MM.1S (cell line): ENCODE measurements around the gene CASP2.

Source experiments
- DNase-seq: peaks from one replicate; pipeline ENCODE4 v3.0.0-alpha.2; 2015
- H2AFZ ChIP-seq: fragments of 300-600 bp; sonication (generic); 2 replicates; pipeline ENCODE4 v1.6.0; 2016; ENCODE audit warnings: antibody characterized with exemption, low read length
- H3F3A ChIP-seq: fragments of 300-600 bp; sonication (generic); 2 replicates; pipeline ENCODE4 v1.6.1; 2016; ENCODE audit warnings: mild to moderate bottlenecking, antibody characterized with exemption, low read length, moderate library complexity, mixed read lengths; ENCODE audit not compliant: insufficient read depth
- H3K27ac ChIP-seq: fragments of 300-600 bp; sonication (generic); 2 replicates; pipeline ENCODE4 v1.5.1; 2016; ENCODE audit warnings: mild to moderate bottlenecking, low read length
- H3K27me3 ChIP-seq: fragments of 300-600 bp; sonication (generic); replicated peaks from 2 replicates; pipeline ENCODE4 v1.6.0; 2016; ENCODE audit warnings: low read length; ENCODE audit not compliant: insufficient read depth
- H3K36me3 ChIP-seq: fragments of 300-600 bp; sonication (generic); replicated peaks from 2 replicates; pipeline ENCODE4 v1.6.1; 2016; ENCODE audit warnings: mild to moderate bottlenecking, low read length, mixed read lengths; ENCODE audit not compliant: insufficient read depth
- H3K4me1 ChIP-seq: fragments of 300-600 bp; sonication (generic); 2 replicates; pipeline ENCODE4 v1.6.1; 2016; ENCODE audit warnings: low read length, mixed read lengths
- H3K4me2 ChIP-seq: fragments of 300-600 bp; sonication (generic); 2 replicates; pipeline ENCODE4 v1.6.0; 2016; ENCODE audit warnings: low read depth, low read length
- H3K4me3 ChIP-seq: fragments of 300-600 bp; sonication (generic); 2 replicates; pipeline ENCODE4 v1.5.1; 2016; ENCODE audit warnings: low read length, mixed read lengths
- H3K79me2 ChIP-seq: fragments of 300-600 bp; sonication (generic); 2 replicates; pipeline ENCODE4 v1.6.1; 2016; ENCODE audit warnings: mixed run types, low read length, mixed read lengths
- H3K9ac ChIP-seq: fragments of 300-600 bp; sonication (generic); 2 replicates; pipeline ENCODE4 v1.6.1; 2016; ENCODE audit warnings: low read length, mixed read lengths
- H3K9me2 ChIP-seq: fragments of 300-600 bp; sonication (generic); replicated peaks from 2 replicates; pipeline ENCODE4 v1.6.1; 2016; ENCODE audit warnings: mild to moderate bottlenecking, low read length, mixed read lengths; ENCODE audit not compliant: insufficient read depth
- H3K9me3 ChIP-seq: fragments of 300-600 bp; sonication (generic); replicated peaks from 2 replicates; pipeline ENCODE4 v1.6.1; 2016; ENCODE audit warnings: mild to moderate bottlenecking, low read length, mixed read lengths; ENCODE audit not compliant: insufficient read depth
- H4K20me1 ChIP-seq: fragments of 300-600 bp; sonication (generic); 2 replicates; pipeline ENCODE4 v1.6.1; 2016; ENCODE audit warnings: mild to moderate bottlenecking, low read length, moderate library complexity, mixed read lengths; ENCODE audit not compliant: insufficient read depth
- CTCF ChIP-seq: fragments of 300-600 bp; sonication (generic); IDR thresholded peaks from 2 replicates; pipeline ENCODE4 v1.5.1; 2016; ENCODE audit warnings: antibody characterized with exemption, low read length, mixed read lengths
- EZH2 ChIP-seq: fragments of 300-600 bp; sonication (generic); optimal IDR thresholded peaks from 2 replicates; pipeline ENCODE3; 2017; ENCODE audit warnings: low read depth, mild to moderate bottlenecking, antibody characterized with exemption, low read length, mixed read lengths
- EZH2phosphoT487 ChIP-seq: fragments of 300-600 bp; sonication (generic); IDR thresholded peaks from 2 replicates; pipeline ENCODE4 v1.6.1; 2018; ENCODE audit warnings: antibody characterized with exemption, low read length

Gene CASP2

DNA sequence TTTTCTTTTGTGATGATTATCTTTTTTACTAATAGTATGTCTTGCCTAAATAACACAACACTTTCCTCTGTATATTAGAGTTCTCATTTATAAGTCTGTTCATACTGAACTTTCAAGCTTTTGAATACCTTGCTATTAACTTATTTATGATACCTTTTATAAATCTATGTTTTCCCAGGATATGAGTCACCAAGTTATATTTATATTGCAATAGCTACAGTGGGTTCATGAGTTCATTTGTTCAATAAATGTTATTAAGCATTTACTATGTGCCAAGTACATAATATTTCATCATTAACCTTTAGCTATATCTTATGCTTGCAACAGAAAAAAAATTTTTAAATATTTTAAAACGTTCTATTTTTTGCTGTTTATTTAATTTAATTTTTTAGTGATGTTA, 46.1 kb downstream of the CASP2 start:
- Histone ChIP-seq H3K4me1 (no peaks in the 10 kb centered on the region), H3K79me2 (no peaks in the 10 kb centered on the region), H2AFZ (no peak overlapping the region), H4K20me1 (no peaks in the 10 kb centered on the region), H3F3A (no peaks in the 10 kb centered on the region), H3K9ac (no peak overlapping the region), H3K9me3 (no peaks in the 10 kb centered on the region), H3K4me3 (no peak overlapping the region), H3K4me2 (no peak overlapping the region), H3K36me3 (no peaks in the 10 kb centered on the region), H3K9me2 (no peaks in the 10 kb centered on the region), H3K27me3 (no peaks in the 10 kb centered on the region), H3K27ac (no peak overlapping the region)
- no peak for TF ChIP-seq EZH2
- no peak for DNase-seq

DNA sequence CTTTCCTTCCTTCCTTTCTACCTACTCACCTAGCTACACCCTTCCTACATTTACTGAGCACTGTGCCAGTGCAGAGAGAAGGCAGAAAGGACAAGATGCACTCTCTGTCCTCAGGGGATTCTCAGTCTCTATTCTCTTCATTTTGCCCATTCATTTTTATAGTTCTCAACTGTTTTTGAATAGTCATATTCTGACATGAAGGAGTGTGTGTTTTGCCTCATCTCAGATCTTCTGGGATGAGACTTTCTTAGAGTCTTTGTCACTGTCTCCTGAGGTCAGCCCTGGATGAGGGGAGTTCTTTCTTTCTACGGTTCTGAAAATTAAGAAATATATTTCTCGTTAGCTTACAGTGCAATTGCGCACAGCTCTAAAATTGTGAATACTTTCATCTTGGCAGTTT, 49.1 kb downstream of the CASP2 start:
- H3K36me3 ChIP-seq: no peaks in the 10 kb centered on the region
- no peak overlapping the region for H3K9ac ChIP-seq
- no peak overlapping the region for H3K4me2 ChIP-seq
- H3K9me3 ChIP-seq: no peaks in the 10 kb centered on the region
- H3F3A ChIP-seq: no peaks in the 10 kb centered on the region
- H3K4me3 ChIP-seq: no peak overlapping the region
- H2AFZ ChIP-seq: no peak overlapping the region
- TF ChIP-seq CTCF (no peak), EZH2 (no peak), EZH2phosphoT487 (no peak)
- no peaks in the 10 kb centered on the region for H3K27me3 ChIP-seq
- H3K79me2 ChIP-seq: no peaks in the 10 kb centered on the region
- H3K9me2 ChIP-seq: no peaks in the 10 kb centered on the region
- H3K27ac ChIP-seq: no peak overlapping the region
- H4K20me1 ChIP-seq: no peaks in the 10 kb centered on the region
- no peaks in the 10 kb centered on the region for H3K4me1 ChIP-seq
- no peak for DNase-seq

- Histone ChIP-seq H3K9me3 (no peaks in the 10 kb centered on the region), H3K4me1 (no peaks in the 10 kb centered on the region), H3K27me3 (no peaks in the 10 kb centered on the region), H3K9ac (no peak overlapping the region), H3K79me2 (no peaks in the 10 kb centered on the region), H3K9me2 (no peaks in the 10 kb centered on the region), H3K4me3 (no peak overlapping the region), H3K27ac (no peak overlapping the region), H2AFZ (no peak overlapping the region), H3K36me3 (no peaks in the 10 kb centered on the region), H3F3A (no peaks in the 10 kb centered on the region), H4K20me1 (no peaks in the 10 kb centered on the region), H3K4me2 (no peak overlapping the region)
- TF ChIP-seq EZH2 (no peak), CTCF (no peak), EZH2phosphoT487 (no peak)
- DNase-seq: no peak
Observed at GRCh38 chr7:143341842-143342241, 53.7 kb downstream of the CASP2 start.

- no peaks in the 10 kb centered on the region for H3K27me3 ChIP-seq
- no peaks in the 10 kb centered on the region for H3K4me1 ChIP-seq
- no peak overlapping the region for H2AFZ ChIP-seq
- H3K4me3 ChIP-seq: no peak overlapping the region
- H3K4me2 ChIP-seq: no peak overlapping the region
- H3K9me3 ChIP-seq: no peaks in the 10 kb centered on the region
- H4K20me1 ChIP-seq: no peaks in the 10 kb centered on the region
- TF ChIP-seq CTCF (no peak), EZH2 (no peak), EZH2phosphoT487 (no peak)
- DNase-seq: no peak
- no peak overlapping the region for H3K9ac ChIP-seq
- H3K79me2 ChIP-seq: no peaks in the 10 kb centered on the region
- no peaks in the 10 kb centered on the region for H3F3A ChIP-seq
- H3K36me3 ChIP-seq: no peaks in the 10 kb centered on the region
- no peak overlapping the region for H3K27ac ChIP-seq
- no peaks in the 10 kb centered on the region for H3K9me2 ChIP-seq
Observed at GRCh38 chr7:143343596-143343995, 55.4 kb downstream of the CASP2 start.
